CD4-positive, alpha-beta T cell treated with Interleukin-12 subunit alpha and Interleukin-12 subunit beta, for 1 hour (primary cell): ENCODE results near the gene RAP1GAP.
A peak's percentile ranks its signal among the peaks of the same experiment; 100 is the strongest.

Experiments used
- DNase-seq: peaks from one replicate; pipeline ENCODE4 v3.0.0-alpha.2; 2020

Gene RAP1GAP

DNA sequence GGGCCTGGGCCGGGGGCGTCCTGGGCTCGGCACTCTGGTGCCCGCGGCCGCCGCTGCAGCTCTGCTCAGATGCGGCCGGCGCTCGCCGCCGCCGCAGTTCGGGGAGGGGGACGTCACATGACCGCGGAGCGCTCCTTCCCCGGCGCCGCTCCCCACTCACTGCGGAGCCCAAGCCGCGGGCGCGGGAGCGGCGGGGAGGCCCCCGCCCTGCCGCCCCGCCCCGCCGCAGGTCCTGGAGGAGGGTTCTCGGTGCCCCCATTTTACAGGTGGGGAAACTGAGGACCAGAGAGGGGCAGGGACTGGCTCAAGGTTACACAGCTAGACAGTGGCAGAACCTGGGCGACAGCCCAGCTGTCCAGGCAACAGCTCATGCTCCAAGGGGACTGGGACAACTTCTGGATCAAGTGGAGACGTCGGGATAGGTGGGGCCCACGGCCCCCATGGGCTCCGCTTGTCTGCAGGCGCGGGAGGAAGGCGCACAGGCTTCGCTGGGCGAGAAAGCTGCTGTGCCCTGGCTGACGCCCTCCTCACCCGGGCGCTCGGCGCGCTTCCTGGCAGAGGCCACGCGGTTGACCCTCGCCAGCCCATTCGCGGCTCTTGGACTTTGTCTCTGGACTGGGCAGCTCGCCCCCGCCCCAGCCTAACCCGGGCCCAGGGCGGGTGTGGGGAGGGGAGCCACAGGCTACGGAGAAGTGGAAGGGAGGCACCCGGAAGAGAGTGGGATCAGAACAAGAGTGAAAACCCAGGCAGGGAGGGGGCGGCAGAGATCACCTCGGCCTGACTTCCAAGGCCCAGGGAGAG, at the start of gene RAP1GAP:
Gene RAP1GAP, minus strand, starts transcription at position 100 of the 801 bp plus-strand sequence. CDS start 49,325 bp downstream, outside the sequence.
- DNase-seq, result peak; percentile 36

- no peak for DNase-seq
These were observed 47.0 kb upstream of the RAP1GAP start for GRCh38 chr1:21716169-21716568.

DNA sequence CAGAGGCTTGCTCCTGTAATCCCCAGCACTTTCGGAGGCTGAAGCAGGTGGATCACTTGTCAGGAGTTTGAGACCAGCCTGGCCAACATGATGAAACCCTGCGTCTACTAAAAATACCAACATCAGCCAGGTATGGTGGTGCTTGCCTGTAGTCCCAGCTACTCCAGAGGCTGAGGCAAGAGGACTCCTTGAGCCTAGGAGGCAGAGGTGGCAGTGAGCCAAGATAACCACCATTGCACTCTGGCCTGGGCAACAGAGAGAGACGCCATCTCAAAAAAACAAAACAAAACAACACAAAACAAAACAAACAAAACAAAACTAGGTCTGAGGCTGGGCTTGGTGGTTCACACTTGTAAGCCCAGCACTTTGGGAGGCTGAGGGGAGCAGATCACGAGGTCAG, 38.7 kb upstream of the RAP1GAP start:
- DNase-seq, result no peak

- DNase-seq, result no peak
These were observed 38.1 kb upstream of the RAP1GAP start for GRCh38 chr1:21707086-21707840.

GRCh38 chr1:21706151-21706835, 37.1 kb upstream of the RAP1GAP start:
- no peak for DNase-seq

DNA sequence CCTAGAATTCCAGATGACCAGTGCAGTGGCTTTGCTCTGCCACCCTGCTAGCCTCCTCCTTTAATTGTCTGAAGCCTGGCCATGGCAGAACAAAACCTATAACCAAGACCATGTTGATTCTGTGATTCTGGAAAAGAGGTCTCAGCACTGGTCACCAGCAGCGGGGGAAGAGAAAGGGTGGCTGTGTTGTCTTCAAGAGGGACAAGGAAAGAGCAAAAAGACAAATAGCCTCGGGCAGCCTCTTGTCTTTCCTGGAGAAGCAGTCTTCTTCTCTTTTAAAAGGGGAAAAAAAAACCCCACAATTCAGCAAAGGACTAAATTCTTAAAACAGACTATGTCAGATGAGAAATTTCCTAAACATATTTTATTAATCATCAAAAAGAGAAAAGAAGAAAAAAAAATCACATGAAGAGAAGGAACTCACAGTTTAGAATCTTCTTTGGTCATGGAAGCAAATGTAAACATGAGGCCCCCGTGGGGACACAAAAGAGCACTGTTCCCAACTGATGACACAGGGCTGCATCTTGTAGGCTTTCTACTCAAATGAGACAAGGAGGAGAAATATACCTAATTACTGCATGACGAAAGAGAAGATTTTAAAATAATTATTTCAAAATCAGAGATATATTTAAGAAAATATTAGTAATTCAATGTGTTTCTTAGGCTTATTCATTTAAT, 36.3 kb upstream of the RAP1GAP start:
- DNase-seq, result no peak

DNA sequence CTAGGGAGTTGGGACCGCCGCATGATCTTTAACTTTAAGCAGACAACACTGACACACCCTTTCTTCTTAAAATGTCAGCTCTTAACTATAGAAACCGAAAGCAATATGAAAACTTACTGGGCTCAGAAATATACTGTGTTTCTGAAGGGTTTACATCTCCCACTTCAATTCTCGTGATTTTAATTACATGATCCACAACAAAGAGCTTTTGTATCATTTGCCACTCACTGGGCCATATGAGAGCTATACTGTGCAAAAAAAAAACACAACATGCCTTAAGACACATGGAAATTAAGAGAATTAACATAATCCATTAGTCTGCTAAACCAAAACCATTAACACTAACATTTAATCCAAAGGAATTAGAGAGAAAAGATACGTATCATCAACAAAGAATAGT, 35.0 kb upstream of the RAP1GAP start:
- DNase-seq, result no peak

GRCh38 chr1:21703318-21703963, 34.3 kb upstream of the RAP1GAP start:
- DNase-seq, result peak; percentile 11

GRCh38 chr1:21702780-21703179, 33.6 kb upstream of the RAP1GAP start:
- DNase-seq, result no peak

GRCh38 chr1:21701401-21701800, 32.2 kb upstream of the RAP1GAP start:
- no peak for DNase-seq

DNA sequence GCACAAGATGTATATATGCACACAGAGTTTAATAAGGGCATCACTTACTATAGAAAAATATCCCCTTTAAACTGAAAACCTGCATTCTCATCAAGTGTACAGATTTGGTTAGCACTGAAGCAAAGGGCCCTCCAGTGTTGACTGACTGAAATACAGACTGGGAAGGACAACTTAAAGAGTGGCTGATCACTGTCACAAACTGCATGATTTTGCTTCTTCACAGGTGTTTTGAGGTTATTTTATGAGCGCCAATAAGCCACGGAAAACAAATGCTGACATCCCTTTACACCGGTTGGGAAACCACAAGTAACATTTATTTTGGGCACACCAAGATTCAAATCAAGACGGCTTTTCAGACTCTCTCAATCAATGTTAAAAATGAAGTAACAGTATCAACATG, 30.9 kb upstream of the RAP1GAP start:
- no peak for DNase-seq

- DNase-seq, result no peak
These were observed 27.8 kb upstream of the RAP1GAP start for GRCh38 chr1:21696931-21697330.

DNA sequence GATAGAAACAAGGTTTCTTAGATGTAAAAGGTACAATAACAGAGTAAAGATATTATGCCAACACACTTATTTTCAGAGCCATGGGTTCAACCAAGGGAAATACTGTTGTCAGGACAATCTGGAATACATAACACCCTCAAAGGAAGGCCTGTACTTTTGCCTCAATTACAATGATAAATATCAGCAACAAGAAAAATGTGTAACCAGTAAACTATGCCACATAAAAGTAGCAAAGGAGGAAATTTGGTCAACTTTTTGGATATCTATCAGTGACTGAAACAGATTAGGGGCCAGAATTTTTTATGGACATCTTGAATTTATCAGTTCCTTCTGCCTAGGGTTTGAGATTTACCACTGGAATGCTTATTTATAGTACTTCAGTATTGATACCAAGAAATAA, 24.6 kb upstream of the RAP1GAP start:
- no peak for DNase-seq

DNA sequence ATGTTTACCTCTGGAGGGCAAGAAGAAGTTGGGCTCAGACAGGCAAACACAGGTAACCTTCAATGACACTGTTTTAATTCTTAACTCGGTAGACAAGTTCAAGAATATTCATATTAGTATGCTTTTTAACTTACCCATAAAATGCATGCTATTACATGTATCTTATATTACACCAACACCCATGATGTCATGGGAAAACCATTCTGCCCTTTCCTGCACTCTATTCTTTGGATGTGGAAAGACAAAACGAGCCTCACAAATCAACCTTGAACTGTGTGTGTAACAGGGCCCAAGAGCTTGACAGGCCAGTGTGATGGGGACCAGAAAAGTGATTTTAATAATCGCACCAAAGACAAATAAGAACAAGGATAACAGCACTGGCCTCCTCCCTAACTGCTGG, 22.6 kb upstream of the RAP1GAP start:
- no peak for DNase-seq

DNA sequence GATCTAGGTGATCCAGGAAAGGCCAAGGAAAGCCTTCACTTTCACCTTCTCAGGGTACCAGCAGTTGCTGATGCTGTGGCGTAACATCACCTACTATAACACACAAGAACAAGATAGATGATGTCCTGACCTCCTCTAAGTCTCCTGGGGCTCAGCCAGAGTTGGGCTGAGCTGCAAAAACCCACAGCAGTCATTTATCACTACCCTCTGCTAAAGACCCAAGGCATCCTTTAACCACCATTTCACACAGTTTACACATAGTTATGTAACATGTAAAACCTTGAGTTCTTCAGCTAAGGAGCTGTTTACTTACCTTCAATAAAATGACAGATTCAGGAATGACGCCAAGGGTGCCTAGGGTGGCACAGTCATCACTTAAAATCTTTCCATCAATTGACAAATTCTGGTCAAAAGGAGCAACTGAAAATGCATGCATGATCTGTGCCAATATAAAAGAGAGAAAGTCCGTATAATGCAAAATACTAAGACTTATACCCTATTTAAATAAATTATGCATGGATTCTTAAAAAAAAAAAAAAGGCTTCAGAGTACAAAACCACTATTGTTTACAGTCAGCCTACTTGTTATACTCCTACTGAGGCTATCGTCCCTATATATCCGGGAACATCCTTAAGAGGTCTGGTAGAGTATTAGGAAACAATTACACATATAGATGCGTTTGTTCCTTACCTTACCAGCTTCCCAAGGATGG, 20.7 kb upstream of the RAP1GAP start:
- DNase-seq, result no peak

DNA sequence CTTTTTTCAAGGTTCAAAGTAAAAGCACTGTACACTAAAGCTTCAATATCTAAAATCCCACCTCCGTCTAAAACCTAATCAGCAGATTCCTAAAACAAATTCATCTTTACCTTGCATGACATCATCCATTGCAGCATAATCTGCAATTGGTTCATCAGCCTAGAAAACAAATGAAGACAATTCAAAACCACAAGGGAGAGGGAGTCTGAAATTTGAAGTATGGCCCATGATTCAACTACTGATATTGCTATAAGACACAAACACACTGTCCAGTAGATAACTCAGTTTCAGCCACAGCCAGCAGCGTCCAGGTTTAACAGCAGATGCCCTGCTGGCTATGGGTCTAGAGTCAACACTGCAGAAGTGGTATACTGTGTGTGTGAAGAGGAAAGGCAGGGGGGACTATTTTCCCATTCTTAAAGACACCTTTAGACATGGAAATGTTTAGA, 17.9 kb upstream of the RAP1GAP start:
- no peak for DNase-seq

- DNase-seq, result no peak
These were observed 17.0 kb upstream of the RAP1GAP start for GRCh38 chr1:21685946-21686678.

DNA sequence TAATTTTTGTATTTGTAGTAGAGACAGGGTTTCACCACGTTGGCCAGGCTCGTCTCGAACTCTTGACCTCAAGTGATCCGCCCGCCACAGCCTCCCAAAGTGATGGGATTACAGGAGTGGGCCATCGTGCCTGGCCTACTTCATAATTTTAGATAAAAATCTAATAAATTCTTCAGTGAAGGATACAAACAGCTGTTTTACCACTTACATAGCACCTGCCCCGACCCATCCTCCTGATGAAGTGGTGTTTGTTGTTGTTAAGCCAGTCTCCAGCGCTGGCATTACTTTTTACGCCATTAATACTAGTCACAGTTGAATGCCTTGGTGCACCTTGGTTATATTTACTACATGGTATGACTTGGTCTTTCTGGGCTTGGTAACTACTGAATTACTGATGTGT, 12.3 kb upstream of the RAP1GAP start:
- DNase-seq, result no peak

DNA sequence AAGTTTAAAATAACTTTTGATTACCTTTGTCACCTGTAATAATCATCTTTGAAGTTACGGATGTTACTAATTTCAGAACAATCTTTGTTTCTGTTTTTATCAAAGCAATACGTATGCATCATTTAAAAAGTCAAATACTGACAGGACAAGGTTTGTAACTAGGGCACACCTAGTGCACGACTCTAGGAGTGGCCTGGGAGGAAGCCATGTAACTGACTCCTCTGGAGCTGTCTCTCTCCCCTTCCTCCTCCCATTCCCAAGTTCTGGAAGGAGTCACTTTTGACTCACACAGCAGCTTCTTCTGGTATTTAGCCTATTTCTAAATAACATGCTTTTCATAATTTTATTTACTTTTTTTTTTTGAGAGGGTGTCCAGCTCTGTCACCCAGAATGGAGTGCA, 11.8 kb upstream of the RAP1GAP start:
- no peak for DNase-seq

- no peak for DNase-seq
These were observed 11.2 kb upstream of the RAP1GAP start for GRCh38 chr1:21680381-21680780.

GRCh38 chr1:21677168-21677567, 8.0 kb upstream of the RAP1GAP start:
- DNase-seq, result no peak
